Bronchial epithelial cell (primary cell): ENCODE measurements around the gene STAC3. TPM values are rescaled to one million over a fixed set of nuclear protein-coding genes. Genes with fewer than 3 reads are reported as not detected.
A peak's percentile ranks its signal among the peaks of the same experiment; 100 is the strongest.
"Not testable (repeated sequence)": the region's sequence is repeated elsewhere in the genome, so short reads cannot be mapped to it uniquely, and the experiment has no call there.

Experiments used
- DNase-seq: peaks from one replicate; pipeline ENCODE4 v3.0.0-alpha.2; 2010; ENCODE audit warnings: low read depth
- FAIRE-seq: peaks from 2 replicates; lab custom pipeline; 2011; peaks lifted over from hg19 to GRCh38; lab: Jason Lieb, UNC
- H3K27me3 ChIP-seq: 2 replicates; pipeline ENCODE4 v1.5.1; 2011; ENCODE audit warnings: low read length; ENCODE audit not compliant: control insufficient read depth, insufficient read depth
- H3K36me3 ChIP-seq: 2 replicates; pipeline ENCODE4 v1.5.1; 2011; ENCODE audit warnings: low read length; ENCODE audit not compliant: control insufficient read depth, insufficient read depth
- H3K4me3 ChIP-seq: 2 replicates; pipeline ENCODE4 v1.5.1; 2011; ENCODE audit warnings: mild to moderate bottlenecking, low read depth, low read length, control low read depth
- total RNA-seq: library from RNA; depleted of rRNA; stranded (reverse); fragments of >200 nt; gene quantifications from 2 replicates; pipeline ENCODE4 v1.2.1, GENCODE V29; 2014
- TF ChIP-seq, protein P1 (sequence below): IDR thresholded peaks from 2 replicates; pipeline ENCODE4 v1.5.1; 2011; ENCODE audit warnings: mild to moderate bottlenecking, moderate library complexity, low read length, control low read depth, inconsistent platforms; ENCODE audit not compliant: insufficient read depth, severe bottlenecking

STAC3 gene
- total RNA-seq, 1 donor from 2014 or later, result 0.26 TPM

DNA sequence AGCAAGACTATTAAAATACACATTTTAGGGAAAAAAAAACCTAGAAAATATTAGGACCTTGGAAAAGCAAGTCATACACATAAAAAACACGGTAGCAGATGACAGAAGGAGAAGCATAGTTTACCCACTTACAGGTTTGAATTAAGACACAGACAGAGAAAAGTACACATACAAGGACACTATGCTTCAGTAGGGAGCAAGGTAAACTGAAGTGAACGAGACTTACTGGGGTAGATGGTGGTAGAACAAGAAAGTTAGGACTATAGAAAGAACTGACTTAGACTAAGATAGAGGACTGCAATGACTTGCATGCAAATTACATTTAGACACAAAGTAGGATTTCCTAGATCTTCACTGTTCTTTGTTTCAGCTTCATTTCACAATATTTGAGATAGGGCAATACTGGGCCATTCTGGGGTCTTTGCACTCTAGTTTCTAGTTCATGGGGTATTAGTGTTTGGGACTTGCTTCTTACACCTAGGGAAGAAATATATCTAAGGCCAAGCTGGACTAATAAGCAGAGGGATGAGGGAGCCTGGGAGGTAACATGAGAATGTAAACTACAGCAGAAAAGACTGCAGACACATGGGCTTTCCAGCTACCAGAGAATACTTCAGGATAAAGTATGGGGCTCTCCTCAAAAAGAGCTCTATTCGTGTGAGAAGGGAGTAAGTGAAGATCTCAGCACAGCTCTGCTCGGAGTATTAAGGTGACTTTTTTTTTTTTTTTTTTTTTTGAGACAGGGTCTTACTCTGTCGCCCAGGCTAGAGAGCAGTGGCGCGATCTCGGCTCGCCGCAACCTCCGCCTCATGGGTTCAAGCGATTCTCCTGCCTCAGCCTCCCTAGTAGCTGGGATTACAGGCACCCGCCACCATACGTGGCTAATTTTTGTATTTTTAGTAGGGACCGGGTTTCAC, 27.7 kb upstream of the STAC3 start:
- H3K4me3 ChIP-seq, result no peak overlapping the region
- H3K36me3 ChIP-seq, result peaks cover 3% of the 10 kb centered on the region
- DNase-seq (no peak), FAIRE-seq (no peak)
- H3K27me3 ChIP-seq, result no peaks in the 10 kb centered on the region
- TF ChIP-seq, protein P1, sequence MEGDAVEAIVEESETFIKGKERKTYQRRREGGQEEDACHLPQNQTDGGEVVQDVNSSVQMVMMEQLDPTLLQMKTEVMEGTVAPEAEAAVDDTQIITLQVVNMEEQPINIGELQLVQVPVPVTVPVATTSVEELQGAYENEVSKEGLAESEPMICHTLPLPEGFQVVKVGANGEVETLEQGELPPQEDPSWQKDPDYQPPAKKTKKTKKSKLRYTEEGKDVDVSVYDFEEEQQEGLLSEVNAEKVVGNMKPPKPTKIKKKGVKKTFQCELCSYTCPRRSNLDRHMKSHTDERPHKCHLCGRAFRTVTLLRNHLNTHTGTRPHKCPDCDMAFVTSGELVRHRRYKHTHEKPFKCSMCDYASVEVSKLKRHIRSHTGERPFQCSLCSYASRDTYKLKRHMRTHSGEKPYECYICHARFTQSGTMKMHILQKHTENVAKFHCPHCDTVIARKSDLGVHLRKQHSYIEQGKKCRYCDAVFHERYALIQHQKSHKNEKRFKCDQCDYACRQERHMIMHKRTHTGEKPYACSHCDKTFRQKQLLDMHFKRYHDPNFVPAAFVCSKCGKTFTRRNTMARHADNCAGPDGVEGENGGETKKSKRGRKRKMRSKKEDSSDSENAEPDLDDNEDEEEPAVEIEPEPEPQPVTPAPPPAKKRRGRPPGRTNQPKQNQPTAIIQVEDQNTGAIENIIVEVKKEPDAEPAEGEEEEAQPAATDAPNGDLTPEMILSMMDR, result no peak

DNA sequence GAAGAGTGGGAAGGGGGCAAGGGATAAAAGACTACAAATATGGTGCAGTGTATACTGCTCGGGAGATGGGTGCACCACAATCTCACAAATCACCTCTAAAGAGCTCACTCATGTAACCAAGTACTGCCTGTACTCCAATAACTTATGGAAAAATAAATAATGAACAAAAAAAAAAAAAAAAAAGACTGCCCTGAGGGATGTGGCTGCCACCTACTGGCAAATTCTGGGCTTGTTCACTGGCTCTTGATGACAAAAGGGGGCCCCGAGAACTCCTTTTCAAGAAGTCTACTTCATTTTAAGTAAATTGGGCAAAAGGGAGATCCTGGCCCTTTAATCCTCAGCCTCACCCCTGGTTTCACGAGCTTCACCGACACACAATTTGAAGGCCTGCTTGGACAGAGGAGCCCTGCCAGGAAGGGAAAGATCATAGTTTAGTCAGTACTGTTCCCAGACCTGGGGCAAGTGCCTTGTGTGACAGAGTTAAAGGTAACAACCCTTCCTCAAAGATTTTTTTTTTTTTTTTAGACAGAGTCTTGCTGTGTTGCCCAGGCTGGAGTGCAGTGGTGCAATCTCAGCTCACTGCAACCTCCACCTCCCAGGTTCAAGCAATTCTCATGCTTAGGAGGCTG, 26.1 kb upstream of the STAC3 start:
- peaks cover 3% of the 10 kb centered on the region for H3K36me3 ChIP-seq
- TF ChIP-seq, protein P1, result peak; percentile 30
- FAIRE-seq, result no peak

DNA sequence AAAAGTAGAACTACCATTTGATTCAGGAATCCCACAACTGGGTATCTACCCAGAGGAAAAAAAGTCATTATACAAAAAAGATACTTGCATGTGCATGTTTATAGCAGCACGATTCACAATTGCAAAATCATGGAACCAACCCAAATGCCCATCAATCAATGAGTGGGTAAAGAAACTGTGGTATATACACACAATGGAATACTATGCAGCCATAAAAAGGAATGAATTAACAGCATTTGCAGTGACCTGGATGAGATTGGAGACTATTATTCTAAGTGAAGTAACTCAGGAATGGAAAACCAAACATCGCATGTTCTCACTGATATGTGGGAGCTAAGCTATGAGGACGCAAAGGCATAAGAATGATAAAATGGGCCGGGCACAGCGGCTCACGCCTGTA, 25.2 kb upstream of the STAC3 start:
- DNase-seq, H3K36me3 ChIP-seq, FAIRE-seq, H3K27me3 ChIP-seq, H3K4me3 ChIP-seq: not testable (repeated sequence)

More for the DNA sequence above, 26.1 kb upstream of the STAC3 start:
- Histone ChIP-seq H3K27me3 (no peaks in the 10 kb centered on the region), H3K4me3 (no peak overlapping the region)
- peak; percentile 29 for DNase-seq

DNA sequence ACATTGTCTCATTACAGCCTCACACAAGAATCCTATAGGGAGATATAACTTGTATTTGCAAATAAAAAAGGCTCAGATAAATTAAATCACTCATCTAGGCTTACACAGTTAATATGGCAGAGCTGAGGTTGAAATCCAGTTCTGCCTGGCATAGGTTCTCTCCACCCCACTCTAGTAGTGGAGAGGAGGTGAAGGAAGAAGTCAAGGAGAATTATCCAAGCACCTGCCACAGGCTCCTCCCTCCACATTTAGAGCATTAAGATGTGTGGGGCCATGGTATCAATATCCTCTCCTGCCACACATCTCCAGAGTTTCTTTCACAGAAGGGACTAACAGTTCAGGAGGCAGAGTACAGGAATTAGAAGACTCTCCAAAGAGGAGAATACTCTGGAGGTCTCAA, 22.5 kb upstream of the STAC3 start:
- H3K4me3 ChIP-seq, result no peak overlapping the region
- peaks cover 12% of the 10 kb centered on the region for H3K36me3 ChIP-seq
- FAIRE-seq (no peak), DNase-seq (no peak)
- no peaks in the 10 kb centered on the region for H3K27me3 ChIP-seq
- TF ChIP-seq, protein P1, result no peak

DNA sequence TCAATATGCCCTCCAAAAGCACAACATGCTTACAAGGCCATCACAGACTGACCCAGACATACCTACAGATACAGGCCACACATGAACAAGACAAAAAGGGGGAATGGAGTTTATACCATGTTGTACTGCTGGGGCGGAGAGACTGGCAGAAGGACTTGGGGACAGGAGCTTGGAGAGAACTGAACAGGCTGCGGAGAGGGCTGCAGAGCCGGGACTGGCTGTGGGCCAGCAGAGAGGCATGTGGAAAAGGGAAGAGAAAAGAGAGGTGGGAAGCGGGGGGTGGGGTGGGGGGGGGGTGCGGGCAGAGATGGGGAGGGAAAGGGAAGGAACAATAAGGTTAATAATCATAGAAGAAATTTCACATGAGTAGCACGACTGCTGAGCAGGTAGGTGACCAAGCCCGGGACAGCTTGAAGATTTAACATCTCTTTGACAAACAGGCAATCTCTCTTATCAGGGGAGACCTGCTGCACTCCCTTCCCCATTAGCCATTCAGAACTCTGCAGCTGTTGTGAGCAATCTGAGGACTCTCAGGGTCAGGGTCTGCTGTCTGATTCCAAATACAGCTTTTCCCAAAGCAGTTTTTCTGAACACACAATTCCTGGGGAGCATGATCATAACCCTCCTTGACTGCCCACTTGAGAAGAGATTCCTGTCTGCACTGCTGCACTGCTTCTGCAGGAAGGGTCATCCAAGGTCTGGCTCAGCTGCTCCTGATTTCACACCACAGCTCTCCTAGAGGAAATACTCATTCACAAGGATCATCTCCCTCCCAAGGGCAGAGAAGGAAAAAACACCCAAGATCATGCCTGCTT, 21.6 kb upstream of the STAC3 start:
- TF ChIP-seq, protein P1, result no peak
- no peak for FAIRE-seq
- DNase-seq, result no peak
- Histone ChIP-seq H3K36me3 (peaks cover 12% of the 10 kb centered on the region), H3K4me3 (no peak overlapping the region), H3K27me3 (no peaks in the 10 kb centered on the region)

DNA sequence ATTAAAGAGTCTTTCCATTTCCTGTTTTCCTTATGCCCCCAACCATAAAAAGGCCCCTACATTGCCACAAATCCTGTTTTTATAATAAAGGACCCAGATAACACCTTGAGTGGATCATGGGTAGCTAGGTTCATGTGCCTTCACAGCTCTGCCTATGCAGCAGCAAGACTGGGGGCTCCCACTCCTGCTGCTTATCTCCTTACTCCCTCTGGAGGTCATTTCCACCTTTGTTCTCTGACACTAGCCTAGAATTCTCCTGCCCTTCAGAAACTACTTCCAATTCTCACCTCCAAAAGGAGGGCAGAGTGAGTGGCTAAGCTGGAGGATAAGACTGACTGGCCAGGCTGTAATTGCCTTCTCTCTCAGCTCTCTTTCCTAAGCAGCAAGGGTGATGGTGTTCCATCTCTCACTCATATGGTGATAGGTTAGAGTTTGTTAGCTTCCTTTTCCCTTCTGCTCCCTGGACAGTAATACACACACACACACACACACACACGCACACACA, 20.0 kb upstream of the STAC3 start:
- no peak for FAIRE-seq

More for the DNA sequence above, 20.0 kb upstream of the STAC3 start:
- peaks cover 15% of the 10 kb centered on the region for H3K36me3 ChIP-seq
- no peaks in the 10 kb centered on the region for H3K27me3 ChIP-seq
- DNase-seq, result no peak
- TF ChIP-seq, protein P1, result no peak
- H3K4me3 ChIP-seq, result no peak overlapping the region
